Lower leg skin (tissue), 3 donors: ENCODE measurements around the gene ROBO1.

ENCODE experiments used
- POLR2A ChIP-seq, 2 donors: fragments of 450-650 bp; IDR thresholded peaks; one replicate each; pipeline ENCODE4 v1.6.1; 2016 to 2017; ENCODE audit warnings: antibody characterized with exemption in 2 of 2, mild to moderate bottlenecking in 1 of 2, moderate library complexity in 1 of 2
- TF ChIP-seq, protein P1 (sequence below), 3 donors: fragments of 450-650 bp; IDR thresholded peaks; one replicate each; pipeline ENCODE4 v1.5.1; 2016; ENCODE audit warnings: antibody characterized with exemption in 3 of 3, mild to moderate bottlenecking in 3 of 3, moderate library complexity in 2 of 3

DNA sequence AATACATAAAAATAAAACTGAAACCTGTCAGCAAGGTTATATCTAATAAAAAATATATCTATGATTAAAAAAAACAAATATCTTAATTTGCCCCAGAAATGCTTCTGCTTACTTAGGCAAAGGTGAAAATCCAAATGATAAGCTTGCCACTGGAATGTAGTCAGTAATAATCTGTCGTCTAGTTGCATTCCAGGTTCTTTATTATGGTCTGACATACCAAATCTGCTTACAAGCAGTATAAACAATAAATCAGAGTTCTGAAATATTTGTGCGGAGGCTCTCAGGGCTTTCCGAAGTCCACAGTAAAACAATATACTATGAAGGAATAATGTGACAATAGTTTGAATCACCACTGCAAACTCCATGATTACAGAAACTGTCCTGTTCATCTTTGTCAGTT lies 1133.5 kb downstream of the ROBO1 start:
- TF ChIP-seq, protein P1, sequence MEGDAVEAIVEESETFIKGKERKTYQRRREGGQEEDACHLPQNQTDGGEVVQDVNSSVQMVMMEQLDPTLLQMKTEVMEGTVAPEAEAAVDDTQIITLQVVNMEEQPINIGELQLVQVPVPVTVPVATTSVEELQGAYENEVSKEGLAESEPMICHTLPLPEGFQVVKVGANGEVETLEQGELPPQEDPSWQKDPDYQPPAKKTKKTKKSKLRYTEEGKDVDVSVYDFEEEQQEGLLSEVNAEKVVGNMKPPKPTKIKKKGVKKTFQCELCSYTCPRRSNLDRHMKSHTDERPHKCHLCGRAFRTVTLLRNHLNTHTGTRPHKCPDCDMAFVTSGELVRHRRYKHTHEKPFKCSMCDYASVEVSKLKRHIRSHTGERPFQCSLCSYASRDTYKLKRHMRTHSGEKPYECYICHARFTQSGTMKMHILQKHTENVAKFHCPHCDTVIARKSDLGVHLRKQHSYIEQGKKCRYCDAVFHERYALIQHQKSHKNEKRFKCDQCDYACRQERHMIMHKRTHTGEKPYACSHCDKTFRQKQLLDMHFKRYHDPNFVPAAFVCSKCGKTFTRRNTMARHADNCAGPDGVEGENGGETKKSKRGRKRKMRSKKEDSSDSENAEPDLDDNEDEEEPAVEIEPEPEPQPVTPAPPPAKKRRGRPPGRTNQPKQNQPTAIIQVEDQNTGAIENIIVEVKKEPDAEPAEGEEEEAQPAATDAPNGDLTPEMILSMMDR (IDR thresholded peaks at IDR 0.05) = no peak
- TF ChIP-seq POLR2A (IDR thresholded peaks at IDR 0.05) = no peak
